ENCODE results near the gene ZNF804A.

Gene ZNF804A

DNA sequence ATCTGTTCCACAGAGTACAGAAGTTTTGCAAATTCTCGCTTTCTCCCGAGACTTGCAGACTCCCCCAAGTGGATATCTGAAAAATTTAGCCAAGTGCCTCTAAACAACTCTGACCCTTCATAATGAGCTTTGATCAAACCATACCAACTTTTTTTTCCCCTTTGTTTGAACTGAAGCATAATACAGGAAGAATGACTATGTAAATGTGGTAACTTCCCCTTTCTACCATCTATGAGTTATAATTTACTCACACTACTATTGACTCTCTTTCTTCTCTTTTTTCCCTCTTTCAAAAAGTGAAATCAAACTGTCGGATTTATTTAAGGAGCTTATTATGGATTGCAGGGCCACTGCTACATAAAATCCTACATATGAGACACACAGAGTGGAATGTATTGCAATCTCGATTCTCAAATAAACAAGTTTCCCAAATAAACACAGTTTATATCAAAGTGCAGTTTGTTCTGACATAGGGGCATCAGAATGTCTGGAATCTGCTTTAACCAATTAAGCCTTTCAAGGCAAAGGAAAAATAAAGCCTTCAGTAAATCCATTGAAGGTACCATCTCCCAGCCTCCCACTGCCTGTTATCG, 1.4 kb upstream of the ZNF804A start:
- Histone ChIP-seq H4K91ac (ENCODE audit: low read length) (no peak overlapping the region), H2BK5ac (ENCODE audit: low read depth, low read length, poor library complexity, severe bottlenecking) (no peak overlapping the region), H3K4me1 (ENCODE audit: control insufficient read depth, insufficient read depth, low read depth, low read length) (peaks cover 8% of the 10 kb centered on the region), H3K9ac (ENCODE audit: low read length) (peak overlapping the region; percentile 84), H2AFZ (ENCODE audit: low read depth, low read length) (no peak overlapping the region), H3K14ac (ENCODE audit: low read length in 2 of 2) (no peak overlapping the region), H3K4ac (ENCODE audit: low read depth in 1 of 2, low read length in 2 of 2) (peak overlapping the region in 1 of 2 experiments; percentile 95), H3K4me2 (ENCODE audit: low read length, poor library complexity, severe bottlenecking) (peak overlapping the region; percentile 99), H2BK15ac (ENCODE audit: low read depth, poor library complexity, severe bottlenecking) (no peak overlapping the region), H3K27ac (ENCODE audit: low read length, poor library complexity, severe bottlenecking) (peak overlapping the region; percentile 35), H4K8ac (ENCODE audit: low read length) (no peak overlapping the region), H3K23ac (ENCODE audit: low read length in 2 of 2) (no peak overlapping the region), H2BK12ac (ENCODE audit: low read length in 2 of 2) (no peak overlapping the region), H3K18ac (ENCODE audit: low read depth in 1 of 2, low read length in 2 of 2) (peak overlapping the region in 1 of 2 experiments; percentile 98), H2AK5ac (ENCODE audit: low read length, severe bottlenecking) (no peak overlapping the region), H3K36me3 (ENCODE audit: control insufficient read depth in 1 of 2, insufficient read depth in 2 of 2, low read depth in 1 of 2, low read length in 2 of 2) (peaks cover 0 to 3% of the 10 kb centered on the region in 2 experiments), H3K9me3 (ENCODE audit: control insufficient read depth, low read length) (no peaks in the 10 kb centered on the region), H2BK120ac (ENCODE audit: low read depth, low read length) (peak overlapping the region; percentile 87), H3K4me3 (ENCODE audit: insufficient read depth in 1 of 2, low read depth in 1 of 2, low read length in 2 of 2) (peak overlapping the region; percentile 85), H3K27me3 (ENCODE audit: control insufficient read depth in 1 of 2, insufficient read depth in 1 of 2, low read length in 2 of 2) (peaks cover 0 to 5% of the 10 kb centered on the region in 2 experiments), H3K79me1 (replicated peaks; ENCODE audit: low read length, poor library complexity, severe bottlenecking) (no peaks in the 10 kb centered on the region)
- 16% methylated on average over 3 of the region's 5 CpGs for WGBS
- peak; percentile 82 for DNase-seq

DNA sequence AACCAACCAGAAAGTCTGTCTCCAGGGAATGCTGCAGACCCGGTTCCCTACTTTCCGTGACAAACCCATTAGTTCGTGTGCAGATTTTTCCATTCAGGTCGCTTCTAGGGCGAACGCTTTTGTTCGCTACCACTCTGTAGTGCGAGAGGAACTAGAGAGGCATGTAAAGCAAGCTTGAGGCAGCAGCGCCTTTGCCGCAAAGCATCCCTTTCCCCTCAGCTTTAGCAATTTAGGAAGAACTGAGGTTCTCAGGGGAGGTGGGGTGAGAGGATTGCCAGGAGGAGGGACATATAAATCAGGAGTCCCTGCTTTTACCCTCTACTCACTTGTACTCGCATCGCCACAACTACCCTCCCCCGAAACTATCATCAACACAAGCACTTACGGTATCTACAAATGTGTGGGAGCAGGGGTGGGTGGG, 748 bp upstream of the ZNF804A start:
- H3K27me3 ChIP-seq (ENCODE audit: control insufficient read depth in 1 of 2, insufficient read depth in 1 of 2, low read length in 2 of 2): peaks cover 0 to 5% of the 10 kb centered on the region in 2 experiments
- H3K4ac ChIP-seq (ENCODE audit: low read depth in 1 of 2, low read length in 2 of 2): peak overlapping the region; percentile 13 to 95
- H3K79me1 ChIP-seq (replicated peaks; ENCODE audit: low read length, poor library complexity, severe bottlenecking): no peaks in the 10 kb centered on the region
- H3K9ac ChIP-seq (ENCODE audit: low read length): peak overlapping the region; percentile 84
- peaks cover 0 to 3% of the 10 kb centered on the region in 2 experiments for H3K36me3 ChIP-seq (ENCODE audit: control insufficient read depth in 1 of 2, insufficient read depth in 2 of 2, low read depth in 1 of 2, low read length in 2 of 2)
- peak overlapping the region; percentile 99 for H3K4me2 ChIP-seq (ENCODE audit: low read length, poor library complexity, severe bottlenecking)
- H2BK120ac ChIP-seq (ENCODE audit: low read depth, low read length): peak overlapping the region; percentile 92
- peak overlapping the region; percentile 83 for H4K91ac ChIP-seq (ENCODE audit: low read length)
- H3K23ac ChIP-seq (ENCODE audit: low read length in 2 of 2): peak overlapping the region in 1 of 2 experiments; percentile 52
- peak overlapping the region; percentile 80 for H2BK15ac ChIP-seq (ENCODE audit: low read depth, poor library complexity, severe bottlenecking)
- DNase-seq: peak; percentile 83
- peak overlapping the region in 1 of 2 experiments; percentile 60 for H3K14ac ChIP-seq (ENCODE audit: low read length in 2 of 2)
- peak overlapping the region; percentile 35 for H3K27ac ChIP-seq (ENCODE audit: low read length, poor library complexity, severe bottlenecking)
- peak overlapping the region; percentile 42 to 92 for H2BK12ac ChIP-seq (ENCODE audit: low read length in 2 of 2)
- H3K9me3 ChIP-seq (ENCODE audit: control insufficient read depth, low read length): no peaks in the 10 kb centered on the region
- H3K4me1 ChIP-seq (ENCODE audit: control insufficient read depth, insufficient read depth, low read depth, low read length): peaks cover 8% of the 10 kb centered on the region
- H2BK5ac ChIP-seq (ENCODE audit: low read depth, low read length, poor library complexity, severe bottlenecking): no peak overlapping the region
- peak overlapping the region; percentile 76 for H2AFZ ChIP-seq (ENCODE audit: low read depth, low read length)
- 0% methylated on average over 9 of the region's 14 CpGs for WGBS
- H4K8ac ChIP-seq (ENCODE audit: low read length): peak overlapping the region; percentile 84
- H2AK5ac ChIP-seq (ENCODE audit: low read length, severe bottlenecking): no peak overlapping the region
- H3K4me3 ChIP-seq (ENCODE audit: insufficient read depth in 1 of 2, low read depth in 1 of 2, low read length in 2 of 2): peak overlapping the region; percentile 85
- H3K18ac ChIP-seq (ENCODE audit: low read depth in 1 of 2, low read length in 2 of 2): peak overlapping the region; percentile 95 to 98

- peak overlapping the region; percentile 74 to 87 for H3K14ac ChIP-seq (ENCODE audit: low read length in 2 of 2)
- H3K9ac ChIP-seq (ENCODE audit: low read length): peak overlapping the region; percentile 84
- peak overlapping the region; percentile 87 for H4K8ac ChIP-seq (ENCODE audit: low read length)
- H3K4me3 ChIP-seq (ENCODE audit: insufficient read depth in 1 of 2, low read depth in 1 of 2, low read length in 2 of 2): peak overlapping the region; percentile 85
- peak overlapping the region in 1 of 2 experiments; percentile 66 for H3K23ac ChIP-seq (ENCODE audit: low read length in 2 of 2)
- H3K9me3 ChIP-seq (ENCODE audit: control insufficient read depth, low read length): no peaks in the 10 kb centered on the region
- H3K18ac ChIP-seq (ENCODE audit: low read depth in 1 of 2, low read length in 2 of 2): peak overlapping the region; percentile 54 to 98
- peak overlapping the region; percentile 88 for H2AFZ ChIP-seq (ENCODE audit: low read depth, low read length)
- H3K27me3 ChIP-seq (ENCODE audit: control insufficient read depth in 1 of 2, insufficient read depth in 1 of 2, low read length in 2 of 2): peaks cover 0 to 5% of the 10 kb centered on the region in 2 experiments
- H3K27ac ChIP-seq (ENCODE audit: low read length, poor library complexity, severe bottlenecking): no peak overlapping the region
- no peak overlapping the region for H2AK5ac ChIP-seq (ENCODE audit: low read length, severe bottlenecking)
- WGBS: 0% methylated on average over 11 of the region's 19 CpGs
- peak; percentile 63 for DNase-seq
- H3K36me3 ChIP-seq (ENCODE audit: control insufficient read depth in 1 of 2, insufficient read depth in 2 of 2, low read depth in 1 of 2, low read length in 2 of 2): peaks cover 0 to 3% of the 10 kb centered on the region in 2 experiments
- peaks cover 8% of the 10 kb centered on the region for H3K4me1 ChIP-seq (ENCODE audit: control insufficient read depth, insufficient read depth, low read depth, low read length)
- H2BK120ac ChIP-seq (ENCODE audit: low read depth, low read length): peak overlapping the region; percentile 92
- no peak overlapping the region for H2BK5ac ChIP-seq (ENCODE audit: low read depth, low read length, poor library complexity, severe bottlenecking)
- H2BK15ac ChIP-seq (ENCODE audit: low read depth, poor library complexity, severe bottlenecking): peak overlapping the region; percentile 96
- H2BK12ac ChIP-seq (ENCODE audit: low read length in 2 of 2): no peak overlapping the region
- peak overlapping the region; percentile 95 to 98 for H3K4ac ChIP-seq (ENCODE audit: low read depth in 1 of 2, low read length in 2 of 2)
- H4K91ac ChIP-seq (ENCODE audit: low read length): peak overlapping the region; percentile 96
- no peaks in the 10 kb centered on the region for H3K79me1 ChIP-seq (replicated peaks; ENCODE audit: low read length, poor library complexity, severe bottlenecking)
- peak overlapping the region; percentile 99 for H3K4me2 ChIP-seq (ENCODE audit: low read length, poor library complexity, severe bottlenecking)
Measured at GRCh38 chr2:184598002-184598315, 370 bp upstream of the ZNF804A start.

GRCh38 chr2:184599054-184599871, 934 bp downstream of the ZNF804A start:
- H3K9ac ChIP-seq (ENCODE audit: low read length): peak overlapping the region; percentile 84
- peak overlapping the region; percentile 19 for H2BK120ac ChIP-seq (ENCODE audit: low read depth, low read length)

More at GRCh38 chr2:184599054-184599871, 934 bp downstream of the ZNF804A start:
- peak overlapping the region; percentile 97 to 98 for H3K18ac ChIP-seq (ENCODE audit: low read depth in 1 of 2, low read length in 2 of 2)
- H3K14ac ChIP-seq (ENCODE audit: low read length in 2 of 2): no peak overlapping the region
- H3K9me3 ChIP-seq (ENCODE audit: control insufficient read depth, low read length): no peaks in the 10 kb centered on the region
- H2BK12ac ChIP-seq (ENCODE audit: low read length in 2 of 2): peak overlapping the region in 1 of 2 experiments; percentile 18
- H3K36me3 ChIP-seq (ENCODE audit: control insufficient read depth in 1 of 2, insufficient read depth in 2 of 2, low read depth in 1 of 2, low read length in 2 of 2): peaks cover 0 to 3% of the 10 kb centered on the region in 2 experiments
- no peak overlapping the region for H3K27ac ChIP-seq (ENCODE audit: low read length, poor library complexity, severe bottlenecking)
- DNase-seq: peak; percentile 85
- no peak overlapping the region for H3K23ac ChIP-seq (ENCODE audit: low read length in 2 of 2)
- H2AK5ac ChIP-seq (ENCODE audit: low read length, severe bottlenecking): no peak overlapping the region
- no peak overlapping the region for H2BK15ac ChIP-seq (ENCODE audit: low read depth, poor library complexity, severe bottlenecking)
- no peak overlapping the region for H4K91ac ChIP-seq (ENCODE audit: low read length)
- H3K4me1 ChIP-seq (ENCODE audit: control insufficient read depth, insufficient read depth, low read depth, low read length): peaks cover 8% of the 10 kb centered on the region
- peaks cover 0 to 5% of the 10 kb centered on the region in 2 experiments for H3K27me3 ChIP-seq (ENCODE audit: control insufficient read depth in 1 of 2, insufficient read depth in 1 of 2, low read length in 2 of 2)
- peak overlapping the region; percentile 85 for H3K4me3 ChIP-seq (ENCODE audit: insufficient read depth in 1 of 2, low read depth in 1 of 2, low read length in 2 of 2)
- peak overlapping the region; percentile 99 for H3K4me2 ChIP-seq (ENCODE audit: low read length, poor library complexity, severe bottlenecking)
- no peak overlapping the region for H4K8ac ChIP-seq (ENCODE audit: low read length)
- H2AFZ ChIP-seq (ENCODE audit: low read depth, low read length): peak overlapping the region; percentile 88
- H3K79me1 ChIP-seq (replicated peaks; ENCODE audit: low read length, poor library complexity, severe bottlenecking): no peaks in the 10 kb centered on the region
- H2BK5ac ChIP-seq (ENCODE audit: low read depth, low read length, poor library complexity, severe bottlenecking): no peak overlapping the region
- H3K4ac ChIP-seq (ENCODE audit: low read depth in 1 of 2, low read length in 2 of 2): peak overlapping the region; percentile 13 to 20
- WGBS: 39% methylated on average over 6 of the region's 7 CpGs

All from mesenchymal stem cell (in vitro differentiated cells and primary cell).